ENCODE measurements around the gene TRPC3.

TRPC3 gene

GRCh38 chr4:121851354-121851753, 100.5 kb downstream of the TRPC3 start:
- no peaks in the 10 kb centered on the region for H3K27me3 ChIP-seq (ENCODE audit: control insufficient read depth in 1 of 2, insufficient read depth in 2 of 2, low read length in 2 of 2)
- no peak overlapping the region for H3K9ac ChIP-seq (ENCODE audit: low read depth in 1 of 2, low read length in 2 of 2)
- H3K4me1 ChIP-seq (ENCODE audit: control insufficient read depth in 1 of 2, insufficient read depth in 2 of 2, low read length in 2 of 2) = no peaks in the 10 kb centered on the region
- no peak overlapping the region for H3K27ac ChIP-seq (ENCODE audit: low read depth, low read length)
- H3K9me3 ChIP-seq (ENCODE audit: control insufficient read depth in 1 of 2, low read length in 2 of 2) = no peaks in the 10 kb centered on the region
- no peak overlapping the region for H3K4me3 ChIP-seq (ENCODE audit: low read depth in 1 of 2, low read length in 2 of 2)
- peaks cover 5 to 7% of the 10 kb centered on the region in 2 donors for H3K36me3 ChIP-seq (ENCODE audit: control insufficient read depth in 1 of 2, insufficient read depth in 2 of 2, low read length in 2 of 2)

GRCh38 chr4:121846662-121847061, 105.2 kb downstream of the TRPC3 start:
- no peak overlapping the region for H3K9ac ChIP-seq (ENCODE audit: low read depth in 1 of 2, low read length in 2 of 2)
- no peaks in the 10 kb centered on the region for H3K9me3 ChIP-seq (ENCODE audit: control insufficient read depth in 1 of 2, low read length in 2 of 2)
- H3K27ac ChIP-seq (ENCODE audit: low read depth, low read length) = no peak overlapping the region
- no peaks in the 10 kb centered on the region for H3K4me1 ChIP-seq (ENCODE audit: control insufficient read depth in 1 of 2, insufficient read depth in 2 of 2, low read length in 2 of 2)
- no peak overlapping the region for H3K4me3 ChIP-seq (ENCODE audit: low read depth in 1 of 2, low read length in 2 of 2)
- no peaks in the 10 kb centered on the region for H3K27me3 ChIP-seq (ENCODE audit: control insufficient read depth in 1 of 2, insufficient read depth in 2 of 2, low read length in 2 of 2)
- H3K36me3 ChIP-seq (ENCODE audit: control insufficient read depth in 1 of 2, insufficient read depth in 2 of 2, low read length in 2 of 2) = peaks cover 6 to 13% of the 10 kb centered on the region in 2 donors

DNA sequence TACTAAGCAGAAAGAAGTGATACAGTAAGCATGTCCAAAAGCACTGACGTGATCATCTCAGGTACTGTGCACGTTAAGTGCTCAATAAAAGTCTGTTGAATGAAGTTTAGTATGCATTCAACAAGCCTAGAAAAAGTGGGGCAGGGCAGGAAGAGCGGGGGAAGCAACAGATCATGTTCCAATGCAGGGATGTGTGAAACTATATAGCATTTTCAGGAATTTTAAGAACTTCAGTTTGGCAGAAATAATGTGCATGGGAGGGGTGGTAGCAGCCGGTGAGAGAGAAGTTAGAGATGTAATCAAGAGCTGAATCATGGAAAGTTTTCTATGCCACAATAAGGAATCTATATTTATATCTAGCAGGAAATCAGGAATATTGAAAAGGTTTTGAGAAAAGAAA, 109.0 kb downstream of the TRPC3 start:
- no peaks in the 10 kb centered on the region for H3K27me3 ChIP-seq (ENCODE audit: control insufficient read depth in 1 of 2, insufficient read depth in 2 of 2, low read length in 2 of 2)
- H3K36me3 ChIP-seq (ENCODE audit: control insufficient read depth in 1 of 2, insufficient read depth in 2 of 2, low read length in 2 of 2) = peaks cover 6 to 10% of the 10 kb centered on the region in 2 donors
- no peaks in the 10 kb centered on the region for H3K9me3 ChIP-seq (ENCODE audit: control insufficient read depth in 1 of 2, low read length in 2 of 2)
- no peak overlapping the region for H3K9ac ChIP-seq (ENCODE audit: low read depth in 1 of 2, low read length in 2 of 2)
- no peak overlapping the region for H3K27ac ChIP-seq (ENCODE audit: low read depth, low read length)
- H3K4me3 ChIP-seq (ENCODE audit: low read depth in 1 of 2, low read length in 2 of 2) = no peak overlapping the region
- H3K4me1 ChIP-seq (ENCODE audit: control insufficient read depth in 1 of 2, insufficient read depth in 2 of 2, low read length in 2 of 2) = no peaks in the 10 kb centered on the region

DNA sequence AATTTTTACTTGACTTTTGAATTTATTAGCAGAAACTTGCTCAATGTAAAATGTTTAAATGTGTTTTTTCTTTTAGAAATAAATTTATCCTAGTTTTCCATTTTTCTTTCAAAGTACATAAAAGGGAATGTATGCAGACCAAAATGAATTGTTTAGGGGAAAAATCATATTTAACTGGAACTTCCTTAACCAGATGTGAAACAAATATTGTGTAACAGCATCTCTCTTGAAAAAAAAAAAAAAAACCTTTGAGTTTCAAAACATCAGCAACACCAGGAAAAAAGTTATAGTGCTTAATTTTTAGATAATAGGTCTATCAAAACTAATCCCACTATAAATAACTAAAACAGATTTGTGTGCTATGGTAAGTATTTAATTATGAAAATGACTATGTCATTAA, 113.7 kb downstream of the TRPC3 start:
- no peak overlapping the region for H3K4me3 ChIP-seq (ENCODE audit: low read depth in 1 of 2, low read length in 2 of 2)
- no peak overlapping the region for H3K9ac ChIP-seq (ENCODE audit: low read depth in 1 of 2, low read length in 2 of 2)
- H3K27me3 ChIP-seq (ENCODE audit: control insufficient read depth in 1 of 2, insufficient read depth in 2 of 2, low read length in 2 of 2) = no peaks in the 10 kb centered on the region
- no peaks in the 10 kb centered on the region for H3K9me3 ChIP-seq (ENCODE audit: control insufficient read depth in 1 of 2, low read length in 2 of 2)
- no peak overlapping the region for H3K27ac ChIP-seq (ENCODE audit: low read depth, low read length)
- peaks cover 0 to 5% of the 10 kb centered on the region in 2 donors for H3K36me3 ChIP-seq (ENCODE audit: control insufficient read depth in 1 of 2, insufficient read depth in 2 of 2, low read length in 2 of 2)
- H3K4me1 ChIP-seq (ENCODE audit: control insufficient read depth in 1 of 2, insufficient read depth in 2 of 2, low read length in 2 of 2) = no peaks in the 10 kb centered on the region

DNA sequence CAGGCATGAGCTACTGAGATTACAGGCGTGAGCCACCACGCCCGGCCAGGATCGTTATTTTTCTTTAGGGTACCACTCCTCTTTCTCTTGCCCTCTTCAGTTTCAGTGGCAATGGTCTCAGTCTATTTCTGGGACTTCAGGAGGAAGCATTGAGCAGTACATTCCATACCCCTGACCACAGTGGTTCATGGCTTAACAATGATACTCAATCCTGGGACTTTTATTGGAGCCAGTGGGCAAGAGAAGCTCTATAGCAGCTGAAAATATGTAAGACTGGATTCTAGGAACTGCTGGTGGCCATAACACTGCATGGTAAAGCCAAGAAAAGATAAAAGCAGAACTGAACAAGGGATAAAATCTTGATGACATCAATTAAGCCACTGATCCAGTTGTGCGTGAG, 122.3 kb downstream of the TRPC3 start:
- Histone ChIP-seq H3K4me3 (ENCODE audit: low read depth in 1 of 2, low read length in 2 of 2) (no peak overlapping the region), H3K36me3 (ENCODE audit: control insufficient read depth in 1 of 2, insufficient read depth in 2 of 2, low read length in 2 of 2) (peaks cover 0 to 16% of the 10 kb centered on the region in 2 donors), H3K9me3 (ENCODE audit: control insufficient read depth in 1 of 2, low read length in 2 of 2) (no peaks in the 10 kb centered on the region), H3K27ac (ENCODE audit: low read depth, low read length) (no peak overlapping the region), H3K9ac (ENCODE audit: low read depth in 1 of 2, low read length in 2 of 2) (no peak overlapping the region), H3K27me3 (ENCODE audit: control insufficient read depth in 1 of 2, insufficient read depth in 2 of 2, low read length in 2 of 2) (no peaks in the 10 kb centered on the region), H3K4me1 (ENCODE audit: control insufficient read depth in 1 of 2, insufficient read depth in 2 of 2, low read length in 2 of 2) (no peaks in the 10 kb centered on the region)
